Activated naive CD8-positive, alpha-beta T cell treated with anti-CD3 and anti-CD28 coated beads for 36 hours (primary cell): ENCODE data around the gene SPON1. TPM values are rescaled to one million over a fixed set of nuclear protein-coding genes. Genes with fewer than 3 reads are reported as not detected.
"Not testable (repeated sequence)": the region's sequence is repeated elsewhere in the genome, so short reads cannot be mapped to it uniquely, and the experiment has no call there.

Source experiments
- DNase-seq: peaks from one replicate; pipeline ENCODE4 v3.0.0; 2021
- H3K27ac Mint-ChIP-seq: one replicate; pipeline ENCODE4 v1.8.0; 2022; ENCODE audit warnings: mild to moderate bottlenecking, moderate library complexity, mixed read lengths
- H3K27me3 Mint-ChIP-seq: one replicate; pipeline ENCODE4 v1.8.0; 2022; ENCODE audit warnings: mild to moderate bottlenecking, mixed read lengths
- H3K36me3 Mint-ChIP-seq: one replicate; pipeline ENCODE4 v1.8.0; 2021; ENCODE audit warnings: mild to moderate bottlenecking, mixed read lengths
- H3K4me1 Mint-ChIP-seq: one replicate; pipeline ENCODE4 v1.8.0; 2021; ENCODE audit warnings: mixed read lengths
- H3K4me3 Mint-ChIP-seq: one replicate; pipeline ENCODE4 v1.8.0; 2022; ENCODE audit warnings: mild to moderate bottlenecking, moderate library complexity, mixed read lengths
- H3K9me3 Mint-ChIP-seq: one replicate; pipeline ENCODE4 v1.8.0; 2022; ENCODE audit warnings: mixed read lengths
- total RNA-seq, 2 experiments: library from RNA; stranded (reverse); gene quantifications; one replicate each; pipeline ENCODE4 v1.2.3, GENCODE V29; 2021

Gene SPON1
- total RNA-seq, 2 experiments from 2014 or later = 0.95 to 1.0 TPM

- Mint-ChIP-seq H3K9me3 (no peaks in the 10 kb centered on the region), H3K36me3 (peaks cover 5% of the 10 kb centered on the region), H3K27ac (no peak overlapping the region), H3K4me1 (no peaks in the 10 kb centered on the region), H3K4me3 (no peak overlapping the region), H3K27me3 (no peaks in the 10 kb centered on the region)
- DNase-seq = no peak
Measured at GRCh38 chr11:14259878-14260277, 297.4 kb downstream of the SPON1 start.

- peak overlapping the region; percentile 54 for H3K27ac Mint-ChIP-seq
- no peak for DNase-seq
- no peaks in the 10 kb centered on the region for H3K4me1 Mint-ChIP-seq
- H3K36me3 Mint-ChIP-seq = peaks cover 16% of the 10 kb centered on the region
- no peaks in the 10 kb centered on the region for H3K27me3 Mint-ChIP-seq
- H3K9me3 Mint-ChIP-seq = no peaks in the 10 kb centered on the region
- H3K4me3 Mint-ChIP-seq = no peak overlapping the region
Measured at GRCh38 chr11:14261066-14261465, 298.5 kb downstream of the SPON1 start.

- H3K27ac Mint-ChIP-seq = no peak overlapping the region
- H3K4me3 Mint-ChIP-seq = no peak overlapping the region
- H3K27me3 Mint-ChIP-seq = no peaks in the 10 kb centered on the region
- H3K36me3 Mint-ChIP-seq = peaks cover 18% of the 10 kb centered on the region
- no peak for DNase-seq
- H3K9me3 Mint-ChIP-seq = no peaks in the 10 kb centered on the region
- H3K4me1 Mint-ChIP-seq = no peaks in the 10 kb centered on the region
Measured at GRCh38 chr11:14262271-14262846, 299.8 kb downstream of the SPON1 start.

GRCh38 chr11:14264966-14265365 is 302.4 kb downstream of the SPON1 start:
- H3K36me3 Mint-ChIP-seq = peaks cover 23% of the 10 kb centered on the region
- no peaks in the 10 kb centered on the region for H3K27me3 Mint-ChIP-seq
- H3K27ac Mint-ChIP-seq = no peak overlapping the region
- H3K4me3 Mint-ChIP-seq = no peak overlapping the region
- H3K9me3 Mint-ChIP-seq = no peaks in the 10 kb centered on the region
- DNase-seq = no peak
- H3K4me1 Mint-ChIP-seq = no peaks in the 10 kb centered on the region

- H3K27ac Mint-ChIP-seq = no peak overlapping the region
- H3K36me3 Mint-ChIP-seq = peaks cover 28% of the 10 kb centered on the region
- H3K4me3 Mint-ChIP-seq = no peak overlapping the region
Measured at GRCh38 chr11:14266622-14267021, 304.1 kb downstream of the SPON1 start.

GRCh38 chr11:14267861-14268635 is 305.5 kb downstream of the SPON1 start:
- Mint-ChIP-seq H3K4me3 (no peak overlapping the region), H3K27ac (no peak overlapping the region), H3K27me3 (no peaks in the 10 kb centered on the region), H3K36me3 (peaks cover 37% of the 10 kb centered on the region), H3K4me1 (peaks cover 19% of the 10 kb centered on the region), H3K9me3 (no peaks in the 10 kb centered on the region)
- no peak for DNase-seq

More at GRCh38 chr11:14266622-14267021, 304.1 kb downstream of the SPON1 start:
- H3K4me1 Mint-ChIP-seq = peaks cover 12% of the 10 kb centered on the region
- no peaks in the 10 kb centered on the region for H3K9me3 Mint-ChIP-seq
- DNase-seq = no peak
- H3K27me3 Mint-ChIP-seq = no peaks in the 10 kb centered on the region

GRCh38 chr11:14269692-14270573 is 307.4 kb downstream of the SPON1 start:
- peaks cover 19% of the 10 kb centered on the region for H3K4me1 Mint-ChIP-seq
- H3K9me3 Mint-ChIP-seq = no peaks in the 10 kb centered on the region
- H3K36me3 Mint-ChIP-seq = peaks cover 39% of the 10 kb centered on the region
- no peak overlapping the region for H3K27ac Mint-ChIP-seq
- DNase-seq = no peak
- no peaks in the 10 kb centered on the region for H3K27me3 Mint-ChIP-seq
- no peak overlapping the region for H3K4me3 Mint-ChIP-seq

- peaks cover 37% of the 10 kb centered on the region for H3K36me3 Mint-ChIP-seq
- H3K4me3 Mint-ChIP-seq = peak overlapping the region; percentile 30
- H3K4me1 Mint-ChIP-seq = peaks cover 19% of the 10 kb centered on the region
- H3K27me3 Mint-ChIP-seq = no peaks in the 10 kb centered on the region
- peak; percentile 18 for DNase-seq
- peak overlapping the region; percentile 76 for H3K27ac Mint-ChIP-seq
- H3K9me3 Mint-ChIP-seq = no peaks in the 10 kb centered on the region
Measured at GRCh38 chr11:14270690-14271542, 308.4 kb downstream of the SPON1 start.

GRCh38 chr11:14273895-14274294 is 311.4 kb downstream of the SPON1 start:
- Mint-ChIP-seq H3K4me3 (no peak overlapping the region), H3K36me3 (peaks cover 37% of the 10 kb centered on the region), H3K9me3 (peaks cover 3% of the 10 kb centered on the region), H3K27me3 (no peaks in the 10 kb centered on the region), H3K4me1 (peaks cover 21% of the 10 kb centered on the region), H3K27ac (no peak overlapping the region)
- no peak for DNase-seq

GRCh38 chr11:14275076-14275475 is 312.6 kb downstream of the SPON1 start:
- DNase-seq = no peak
- no peak overlapping the region for H3K4me3 Mint-ChIP-seq
- H3K9me3 Mint-ChIP-seq = peaks cover 3% of the 10 kb centered on the region
- H3K4me1 Mint-ChIP-seq = peaks cover 21% of the 10 kb centered on the region
- no peak overlapping the region for H3K27ac Mint-ChIP-seq
- H3K27me3 Mint-ChIP-seq = no peaks in the 10 kb centered on the region
- H3K36me3 Mint-ChIP-seq = peaks cover 37% of the 10 kb centered on the region

- H3K4me1 Mint-ChIP-seq, H3K27me3 Mint-ChIP-seq, H3K9me3 Mint-ChIP-seq, H3K27ac Mint-ChIP-seq, H3K4me3 Mint-ChIP-seq, DNase-seq: not testable (repeated sequence)
- peaks cover 19% of the 10 kb centered on the region for H3K36me3 Mint-ChIP-seq
Measured at GRCh38 chr11:14278869-14279268, 316.3 kb downstream of the SPON1 start.

- DNase-seq = no peak
- H3K9me3 Mint-ChIP-seq = no peaks in the 10 kb centered on the region
- H3K4me3 Mint-ChIP-seq = no peak overlapping the region
- H3K27me3 Mint-ChIP-seq = no peaks in the 10 kb centered on the region
- H3K4me1 Mint-ChIP-seq = peaks cover 13% of the 10 kb centered on the region
- peaks cover 24% of the 10 kb centered on the region for H3K36me3 Mint-ChIP-seq
- H3K27ac Mint-ChIP-seq = peak overlapping the region; percentile 47
Measured at GRCh38 chr11:14288189-14288935, 325.8 kb downstream of the SPON1 start.

GRCh38 chr11:14290422-14290821 is 327.9 kb downstream of the SPON1 start:
- H3K36me3 Mint-ChIP-seq = peaks cover 28% of the 10 kb centered on the region
- no peak overlapping the region for H3K4me3 Mint-ChIP-seq
- no peak overlapping the region for H3K27ac Mint-ChIP-seq
- H3K9me3 Mint-ChIP-seq = no peaks in the 10 kb centered on the region
- DNase-seq = no peak
- H3K4me1 Mint-ChIP-seq = peaks cover 13% of the 10 kb centered on the region
- H3K27me3 Mint-ChIP-seq = no peaks in the 10 kb centered on the region

- no peak for DNase-seq
- H3K4me3 Mint-ChIP-seq = no peak overlapping the region
- no peaks in the 10 kb centered on the region for H3K9me3 Mint-ChIP-seq
- peaks cover 10% of the 10 kb centered on the region for H3K4me1 Mint-ChIP-seq
- H3K36me3 Mint-ChIP-seq = peaks cover 4% of the 10 kb centered on the region
- H3K27me3 Mint-ChIP-seq = no peaks in the 10 kb centered on the region
- H3K27ac Mint-ChIP-seq = no peak overlapping the region
Measured at GRCh38 chr11:14299921-14300320, 337.4 kb downstream of the SPON1 start.
